HG03571 (cell line): ENCODE results near the gene ICE2.

Source experiments
- ATAC-seq: cut with Tn5 transposase; IDR thresholded peaks from one replicate; pipeline ENCODE4 v1.9.1; 2021; ENCODE audit not compliant: unreplicated experiment

ICE2 gene, protein sequence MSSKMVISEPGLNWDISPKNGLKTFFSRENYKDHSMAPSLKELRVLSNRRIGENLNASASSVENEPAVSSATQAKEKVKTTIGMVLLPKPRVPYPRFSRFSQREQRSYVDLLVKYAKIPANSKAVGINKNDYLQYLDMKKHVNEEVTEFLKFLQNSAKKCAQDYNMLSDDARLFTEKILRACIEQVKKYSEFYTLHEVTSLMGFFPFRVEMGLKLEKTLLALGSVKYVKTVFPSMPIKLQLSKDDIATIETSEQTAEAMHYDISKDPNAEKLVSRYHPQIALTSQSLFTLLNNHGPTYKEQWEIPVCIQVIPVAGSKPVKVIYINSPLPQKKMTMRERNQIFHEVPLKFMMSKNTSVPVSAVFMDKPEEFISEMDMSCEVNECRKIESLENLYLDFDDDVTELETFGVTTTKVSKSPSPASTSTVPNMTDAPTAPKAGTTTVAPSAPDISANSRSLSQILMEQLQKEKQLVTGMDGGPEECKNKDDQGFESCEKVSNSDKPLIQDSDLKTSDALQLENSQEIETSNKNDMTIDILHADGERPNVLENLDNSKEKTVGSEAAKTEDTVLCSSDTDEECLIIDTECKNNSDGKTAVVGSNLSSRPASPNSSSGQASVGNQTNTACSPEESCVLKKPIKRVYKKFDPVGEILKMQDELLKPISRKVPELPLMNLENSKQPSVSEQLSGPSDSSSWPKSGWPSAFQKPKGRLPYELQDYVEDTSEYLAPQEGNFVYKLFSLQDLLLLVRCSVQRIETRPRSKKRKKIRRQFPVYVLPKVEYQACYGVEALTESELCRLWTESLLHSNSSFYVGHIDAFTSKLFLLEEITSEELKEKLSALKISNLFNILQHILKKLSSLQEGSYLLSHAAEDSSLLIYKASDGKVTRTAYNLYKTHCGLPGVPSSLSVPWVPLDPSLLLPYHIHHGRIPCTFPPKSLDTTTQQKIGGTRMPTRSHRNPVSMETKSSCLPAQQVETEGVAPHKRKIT

GRCh38 chr15:60478566-60479360 is at the start of gene ICE2:
Gene ICE2, minus strand, starts transcription at chr15:60479142. Its CDS starts 1,165 bp downstream, at chr15:60477977.
- peak; percentile 87 for ATAC-seq

DNA sequence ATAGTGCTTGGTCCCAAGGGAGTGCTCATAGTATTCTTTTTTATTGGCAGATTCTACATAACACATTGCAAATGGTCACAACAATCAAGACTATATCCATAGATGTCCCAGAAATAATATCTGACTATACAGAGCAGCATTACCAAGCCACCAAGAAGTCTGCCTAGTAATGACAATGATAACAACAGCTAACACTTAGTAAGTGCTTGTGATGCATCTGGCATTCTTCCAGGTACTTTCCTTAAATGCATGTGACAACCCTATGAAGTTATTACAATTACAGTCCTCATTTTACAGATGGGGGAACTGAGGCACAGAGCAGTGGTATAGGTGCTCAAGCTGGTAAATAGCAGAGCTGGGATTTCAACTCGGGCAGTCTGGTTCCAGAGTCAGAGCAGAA is 49.6 kb upstream of the ICE2 start:
- no peak for ATAC-seq

GRCh38 chr15:60527456-60527855 is 48.5 kb upstream of the ICE2 start:
- no peak for ATAC-seq

- ATAC-seq: no peak
Observed at GRCh38 chr15:60526127-60526616, 47.2 kb upstream of the ICE2 start.

- no peak for ATAC-seq
Observed at GRCh38 chr15:60525341-60526039, 46.5 kb upstream of the ICE2 start.

- no peak for ATAC-seq
Observed at GRCh38 chr15:60523056-60523455, 44.1 kb upstream of the ICE2 start.

DNA sequence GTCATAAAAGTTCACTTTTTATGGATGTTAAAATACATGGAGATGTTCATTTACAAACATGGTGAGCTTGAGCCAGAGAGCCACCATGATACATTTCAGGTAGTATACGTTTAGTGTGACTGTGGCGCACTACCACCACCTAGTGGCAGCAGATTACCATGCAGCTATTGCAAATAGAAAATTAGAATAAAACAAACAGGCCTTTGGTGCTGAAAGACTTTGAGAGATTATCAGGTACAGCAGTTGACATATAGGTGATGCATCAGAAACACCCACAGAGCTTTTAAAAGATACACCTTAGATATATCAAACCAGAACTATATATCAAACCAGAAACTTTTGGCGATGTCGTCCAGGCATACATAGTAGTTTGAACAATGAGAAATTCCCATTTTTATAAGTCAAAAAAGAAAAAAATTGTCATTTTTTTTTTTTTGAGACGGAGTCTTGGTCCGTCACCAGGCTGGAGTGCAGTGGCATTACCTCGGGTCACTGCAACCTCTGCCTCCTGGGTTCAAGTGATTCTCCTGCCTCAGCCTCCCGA is 42.0 kb upstream of the ICE2 start:
- no peak for ATAC-seq

GRCh38 chr15:60520013-60520824 is 41.3 kb upstream of the ICE2 start:
- ATAC-seq: no peak

- ATAC-seq: no peak
Observed at GRCh38 chr15:60519218-60519617, 40.3 kb upstream of the ICE2 start.

DNA sequence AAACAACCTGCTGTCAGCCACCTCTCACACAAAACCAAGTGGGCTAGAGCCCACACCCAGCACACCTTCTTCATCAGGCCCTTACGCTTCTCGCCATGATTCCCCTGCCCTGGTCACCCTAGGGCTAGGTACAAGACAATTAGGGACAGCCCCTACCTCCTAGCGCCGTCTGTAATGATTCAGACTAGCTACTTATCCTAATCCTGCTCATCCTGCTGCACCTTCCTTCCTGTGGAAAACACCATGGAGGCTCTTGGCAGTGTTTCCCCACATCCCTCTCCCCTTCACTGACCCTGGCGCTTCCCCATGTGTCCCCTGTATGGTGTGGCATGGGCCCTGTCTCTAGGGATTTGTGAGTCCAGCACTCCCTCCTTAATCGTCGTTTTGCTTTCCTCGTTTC is 39.6 kb upstream of the ICE2 start:
- no peak for ATAC-seq

- no peak for ATAC-seq
Observed at GRCh38 chr15:60514261-60514881, 35.4 kb upstream of the ICE2 start.

DNA sequence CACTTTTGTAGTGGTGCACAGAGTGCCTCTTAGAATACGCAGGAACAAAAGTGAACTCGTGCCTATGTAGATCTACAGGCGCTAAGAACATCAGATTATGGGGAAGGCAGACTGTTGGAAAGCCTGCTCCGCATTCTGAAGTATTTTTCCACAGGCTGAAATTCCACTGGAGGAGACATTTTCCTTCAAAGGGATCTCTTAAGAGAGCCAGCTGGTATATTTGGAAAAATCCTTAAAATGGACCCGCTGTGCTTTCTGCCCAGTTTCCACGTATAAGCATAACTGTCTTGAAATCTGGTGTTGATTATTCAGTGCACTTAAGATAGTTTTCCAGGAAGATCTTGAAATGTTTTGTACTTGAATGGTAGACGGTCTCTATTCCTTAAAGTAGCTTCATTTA is 34.7 kb upstream of the ICE2 start:
- no peak for ATAC-seq

DNA sequence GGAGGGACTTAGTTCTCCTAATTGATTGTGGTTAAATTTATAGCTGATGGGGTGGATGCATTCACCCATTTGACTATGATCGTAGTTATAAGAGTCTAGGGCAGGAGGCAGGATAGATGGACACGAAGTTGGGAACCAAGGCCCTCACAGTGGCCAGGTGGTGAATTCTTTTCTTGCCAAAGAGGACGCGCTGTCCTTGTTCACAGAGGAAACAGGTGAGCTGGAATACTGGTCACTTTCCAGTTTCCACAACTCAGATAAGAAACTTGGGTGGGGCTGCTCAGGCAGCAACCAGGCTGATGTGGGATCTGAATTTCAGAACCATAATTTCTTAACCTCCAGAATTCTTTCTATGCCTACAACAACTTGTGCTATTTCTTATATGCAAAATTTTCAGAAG is 34.0 kb upstream of the ICE2 start:
- ATAC-seq: no peak

GRCh38 chr15:60511351-60512031 is 32.5 kb upstream of the ICE2 start:
- ATAC-seq: no peak

DNA sequence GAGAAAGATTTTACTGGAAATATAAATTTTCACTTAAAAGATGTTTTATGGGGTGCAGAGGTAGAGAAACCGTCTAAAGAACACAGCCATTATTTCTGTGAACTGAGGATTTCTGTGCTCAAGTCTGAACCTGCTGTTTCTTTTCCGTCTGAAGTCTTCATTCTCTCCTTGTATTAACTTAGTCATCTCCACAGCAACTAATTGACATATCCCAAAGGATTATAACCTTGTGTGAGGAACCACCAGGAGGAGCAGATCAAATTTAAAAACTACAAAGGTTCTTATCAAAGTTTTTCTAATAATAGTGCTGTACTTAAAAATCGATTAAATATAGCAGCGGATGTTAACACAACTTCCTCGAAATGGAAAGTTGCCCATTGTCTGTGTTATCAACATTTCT is 31.1 kb upstream of the ICE2 start:
- ATAC-seq: no peak

- ATAC-seq: no peak
Observed at GRCh38 chr15:60509470-60509869, 30.5 kb upstream of the ICE2 start.

GRCh38 chr15:60508442-60508841 is 29.5 kb upstream of the ICE2 start:
- no peak for ATAC-seq
